H1 (cell line): ENCODE measurements around the gene QSOX2. TPM values are rescaled to one million over a fixed set of nuclear protein-coding genes. Genes with fewer than 3 reads are reported as not detected.

Source experiments
- CTCF ChIA-PET: fragments of 300-600 bp; sonication (Branson Sonifier 250); formaldehyde crosslinking; loops from one replicate; lab custom pipeline; 2021; ENCODE audit not compliant: partially characterized antibody; lab: Charles Lee
- POLR2A ChIA-PET: fragments of 300-600 bp; sonication (Branson Sonifier 250); formaldehyde crosslinking; loops from one replicate; lab custom pipeline; 2021; ENCODE audit warnings: inconsistent platforms; ENCODE audit not compliant: partially characterized antibody; lab: Charles Lee
- DNase-seq, 2 experiments: peaks; one replicate each; pipeline versions ENCODE4 v3.0.0 to v3.0.0-alpha.2; 2010 to 2022; ENCODE audit warnings: low spot score in 2 of 2, low read depth in 1 of 2, mixed read lengths in 1 of 2
- FAIRE-seq: peaks from 2 replicates; lab custom pipeline; 2011; peaks lifted over from hg19 to GRCh38; lab: Jason Lieb, UNC
- H2AFZ ChIP-seq: 2 replicates; pipeline ENCODE4 v1.8.1; 2012; ENCODE audit warnings: low read length, inconsistent platforms
- H2AK5ac ChIP-seq: 2 replicates; pipeline ENCODE4 v1.6.1; 2013; ENCODE audit warnings: low read depth, low read length
- H2BK120ac ChIP-seq: replicated peaks from 2 replicates; pipeline ENCODE3; 2013; ENCODE audit warnings: low read depth, low read length, inconsistent platforms
- H2BK12ac ChIP-seq: 2 replicates; pipeline ENCODE4 v1.6.1; 2013; ENCODE audit warnings: low read depth, low read length
- H2BK15ac ChIP-seq: 2 replicates; pipeline ENCODE4 v1.6.1; 2013; ENCODE audit warnings: low read length
- H2BK20ac ChIP-seq: 2 replicates; pipeline ENCODE4 v1.6.1; 2013; ENCODE audit warnings: low read length
- H2BK5ac ChIP-seq: 2 replicates; pipeline ENCODE4 v1.6.1; 2013; ENCODE audit warnings: low read depth, low read length
- H3K14ac ChIP-seq: 2 replicates; pipeline ENCODE4 v1.6.1; 2013; ENCODE audit warnings: inconsistent platforms; ENCODE audit not compliant: insufficient read length
- H3K18ac ChIP-seq: 2 replicates; pipeline ENCODE4 v1.6.1; 2013; ENCODE audit warnings: low read length; ENCODE audit errors: extremely low read depth
- H3K23ac ChIP-seq: 2 replicates; pipeline ENCODE4 v1.6.1; 2013; ENCODE audit warnings: inconsistent platforms; ENCODE audit not compliant: insufficient read length
- H3K23me2 ChIP-seq: 2 replicates; pipeline ENCODE4 v1.6.1; 2013; ENCODE audit warnings: low read depth, low read length
- H3K27ac ChIP-seq: 2 replicates; pipeline ENCODE4 v1.6.1; 2011; ENCODE audit warnings: low read depth, low read length, inconsistent platforms
- H3K27me3 ChIP-seq, 4 experiments: replicated peaks in 1 of 4; 1 replicate in 1 of 4; 2 replicates in 3 of 4; pipeline versions ENCODE4 v1.6.1 to v1.8.1; 2011 to 2013; ENCODE audit warnings: low read length in 3 of 4, mild to moderate bottlenecking in 3 of 4, inconsistent platforms in 2 of 4, mixed read lengths in 2 of 4, moderate library complexity in 1 of 4; ENCODE audit not compliant: control insufficient read depth in 3 of 4, insufficient read depth in 3 of 4; ENCODE audit errors: extremely low read depth in 1 of 4
- H3K36me3 ChIP-seq, 4 experiments: 2 replicates each; pipeline versions ENCODE4 v1.6.1 to v1.8.1; 2011 to 2013; ENCODE audit warnings: mild to moderate bottlenecking in 4 of 4, low read length in 3 of 4, moderate library complexity in 2 of 4, control low read depth in 1 of 4, inconsistent platforms in 1 of 4; ENCODE audit not compliant: insufficient read depth in 4 of 4, control insufficient read depth in 2 of 4
- H3K4ac ChIP-seq: replicated peaks from 2 replicates; pipeline ENCODE3; 2013; ENCODE audit warnings: low read length, low read depth, mixed read lengths, inconsistent platforms; ENCODE audit not compliant: insufficient read length
- H3K4me1 ChIP-seq, 4 experiments: replicated peaks in 1 of 4; 1 replicate in 1 of 4; 2 replicates in 3 of 4; pipeline versions ENCODE4 v1.6.1 to v1.8.1; 2011 to 2013; ENCODE audit warnings: low read length in 3 of 4, inconsistent platforms in 2 of 4, mixed read lengths in 1 of 4; ENCODE audit not compliant: insufficient read depth in 4 of 4, control insufficient read depth in 3 of 4
- H3K4me2 ChIP-seq, 2 experiments: 2 replicates each; pipeline versions ENCODE4 v1.6.1 to v1.8.1; 2011 to 2013; ENCODE audit warnings: low read depth in 2 of 2, low read length in 2 of 2, control low read depth in 1 of 2, inconsistent platforms in 1 of 2, mild to moderate bottlenecking in 1 of 2; ENCODE audit not compliant: insufficient read depth in 1 of 2
- H3K4me3 ChIP-seq, 4 experiments: fragments of 200-600, 300-600 bp in 1 of 4; sonication (generic), shearing (Covaris generic), sonication (Bioruptor Twin) in 1 of 4; 2 replicates each; pipeline versions ENCODE4 v1.5.1 to v1.8.1; 2011 to 2016; ENCODE audit warnings: low read length in 4 of 4, low read depth in 3 of 4, control low read depth in 2 of 4, inconsistent platforms in 2 of 4, mild to moderate bottlenecking in 2 of 4, mixed read lengths in 1 of 4, moderate library complexity in 1 of 4; ENCODE audit not compliant: insufficient read depth in 2 of 4; ENCODE audit errors: extremely low read depth in 1 of 4
- H3K56ac ChIP-seq: replicated peaks from 2 replicates; pipeline ENCODE3; 2013; ENCODE audit warnings: low read depth, mild to moderate bottlenecking, mixed read lengths, low read length, inconsistent platforms; ENCODE audit not compliant: insufficient read length
- H3K79me1 ChIP-seq: 2 replicates; pipeline ENCODE4 v1.6.1; 2013; ENCODE audit warnings: low read depth, low read length, control low read depth
- H3K79me2 ChIP-seq, 2 experiments: 2 replicates each; pipeline versions ENCODE4 v1.6.1 to v1.8.1; 2012 to 2013; ENCODE audit warnings: low read length in 2 of 2, mild to moderate bottlenecking in 2 of 2, inconsistent platforms in 1 of 2; ENCODE audit not compliant: insufficient read depth in 2 of 2, control insufficient read depth in 1 of 2
- H3K9ac ChIP-seq, 4 experiments: replicated peaks in 1 of 4; 1 replicate in 1 of 4; 2 replicates in 3 of 4; pipeline versions ENCODE4 v1.6.1 to v1.8.1; 2011 to 2013; ENCODE audit warnings: low read depth in 3 of 4, low read length in 3 of 4, control low read depth in 2 of 4, mild to moderate bottlenecking in 2 of 4, moderate library complexity in 2 of 4, inconsistent platforms in 1 of 4; ENCODE audit errors: extremely low read depth in 1 of 4
- H3K9me3 ChIP-seq, 2 experiments: 2 replicates each; pipeline versions ENCODE4 v1.6.1 to v1.8.1; 2012 to 2013; ENCODE audit warnings: mild to moderate bottlenecking in 2 of 2, moderate library complexity in 2 of 2, control low read depth in 1 of 2, inconsistent platforms in 1 of 2, low read depth in 1 of 2, low read length in 1 of 2, mixed read lengths in 1 of 2; ENCODE audit not compliant: insufficient read depth in 2 of 2
- H4K20me1 ChIP-seq, 2 experiments: replicated peaks in 1 of 2; 2 replicates each; pipeline versions ENCODE3 to v1.8.1; 2011 to 2013; ENCODE audit warnings: inconsistent platforms in 2 of 2, low read length in 2 of 2, mild to moderate bottlenecking in 1 of 2; ENCODE audit not compliant: insufficient read depth in 2 of 2, control insufficient read depth in 1 of 2
- H4K5ac ChIP-seq: 2 replicates; pipeline ENCODE4 v1.6.1; 2013; ENCODE audit warnings: low read length, low read depth, mixed read lengths, inconsistent platforms; ENCODE audit not compliant: insufficient read length
- H4K8ac ChIP-seq: 2 replicates; pipeline ENCODE4 v1.8.0; 2013; ENCODE audit warnings: mild to moderate bottlenecking, moderate library complexity, low read length, inconsistent platforms; ENCODE audit not compliant: insufficient read depth; ENCODE audit errors: extremely low read depth
- H4K91ac ChIP-seq: replicated peaks from 2 replicates; pipeline ENCODE3; 2013; ENCODE audit warnings: low read length, mixed read lengths, inconsistent platforms; ENCODE audit not compliant: insufficient read length
- BACH1 ChIP-seq: IDR thresholded peaks from 2 replicates; pipeline ENCODE4 v1.6.1; 2012; ENCODE audit warnings: low read length, improper control_type of control experiment
- CHD2 ChIP-seq: IDR thresholded peaks from 2 replicates; pipeline ENCODE4 v1.6.1; 2012; ENCODE audit warnings: low read length, improper control_type of control experiment
- CREB1 ChIP-seq: IDR thresholded peaks from 2 replicates; pipeline ENCODE4 v1.6.1; 2012; ENCODE audit warnings: inconsistent platforms
- CTBP2 ChIP-seq: IDR thresholded peaks from 2 replicates; pipeline ENCODE4 v1.7.0; 2011; ENCODE audit warnings: borderline replicate concordance, mild to moderate bottlenecking, moderate library complexity, mixed read lengths, low read length; ENCODE audit not compliant: insufficient read depth, insufficient read length
- FOSL1 ChIP-seq: IDR thresholded peaks from 2 replicates; pipeline ENCODE4 v1.6.1; 2011; ENCODE audit warnings: mild to moderate bottlenecking, low read depth, low read length, moderate library complexity; ENCODE audit not compliant: insufficient read depth
- HDAC2 ChIP-seq, 2 experiments: fragments of 300-600 bp in 1 of 2; sonication (generic) in 1 of 2; IDR thresholded peaks; 2 replicates each; pipeline ENCODE4 v1.6.1; 2011 to 2012; ENCODE audit warnings: low read depth in 2 of 2, low read length in 2 of 2, mild to moderate bottlenecking in 2 of 2, moderate library complexity in 2 of 2, borderline replicate concordance in 1 of 2, inconsistent platforms in 1 of 2
- KDM5A ChIP-seq: fragments of 200-600 bp; IDR thresholded peaks from 2 replicates; pipeline ENCODE4 v1.7.1; 2012; ENCODE audit warnings: mild to moderate bottlenecking, low read length, inconsistent platforms, mixed read lengths
- POU5F1 ChIP-seq: IDR thresholded peaks from 2 replicates; pipeline ENCODE4 v1.6.1; 2011; ENCODE audit warnings: low read depth, mild to moderate bottlenecking, low read length, moderate library complexity
- SIN3A ChIP-seq, 2 experiments: IDR thresholded peaks in 1 of 2; conservative IDR thresholded peaks in 1 of 2; 2 replicates each; pipeline ENCODE4 v1.6.1; 2011 to 2012; ENCODE audit warnings: low read length in 2 of 2, improper control_type of control experiment in 1 of 2, low read depth in 1 of 2, mild to moderate bottlenecking in 1 of 2
- SIRT6 ChIP-seq: IDR thresholded peaks from one replicate; pipeline ENCODE4 v1.7.1; 2012; ENCODE audit warnings: low read length, inconsistent platforms
- SIX5 ChIP-seq: IDR thresholded peaks from 2 replicates; pipeline ENCODE4 v1.6.1; 2011; ENCODE audit warnings: mild to moderate bottlenecking, low read depth, low read length
- TCF12 ChIP-seq: IDR thresholded peaks from 2 replicates; pipeline ENCODE4 v1.6.1; 2011; ENCODE audit warnings: low read depth, mild to moderate bottlenecking, low read length
- ZNF274 ChIP-seq: IDR thresholded peaks from 2 replicates; pipeline ENCODE4 v1.7.0; 2012; ENCODE audit warnings: low read length, borderline replicate concordance; ENCODE audit errors: extremely low read depth
- WGBS, 2 experiments: shearing (Covaris generic) in 1 of 2; methylation state at CpG; one replicate each; pipeline versions ENCODE4 v1.1.6 to v1.1.7; 2013 to 2015; ENCODE audit warnings: low lambda C conversion rate in 2 of 2, mixed read lengths in 2 of 2, inconsistent platforms in 1 of 2, low coverage in 1 of 2, missing lambda C conversion rate in 1 of 2; ENCODE audit not compliant: insufficient replicate concordance in 2 of 2, insufficient coverage in 1 of 2, insufficient read length in 1 of 2; ENCODE audit errors: extremely low coverage in 1 of 2, missing lambda C conversion rate in 1 of 2; 5-methylcytosine and 5-hydroxymethylcytosine counted together
- polyA plus RNA-seq, 7 experiments: library from polyadenylated mRNA; depleted of rRNA in 3 of 7; stranded (reverse) in 5 of 7; unstranded in 2 of 7; fragments of >200 nt in 5 of 7; fragments of 200-250 nt in 2 of 7; gene quantifications; 1 replicate in 5 of 7; 2 replicates in 1 of 7; 4 replicates in 1 of 7; pipeline versions ENCODE4 v1.2.1 to v1.2.3, GENCODE V29; 2011 to 2013; ENCODE audit warnings: missing spikeins in 2 of 7, mixed read lengths in 2 of 7
- total RNA-seq: library from RNA; stranded (reverse); fragmentation: NEBNext Ultra II Directional; extraction: Animal tissue kit (Norgen Biotek cat#: 25700); gene quantifications from 2 replicates; pipeline ENCODE4 v1.2.1, GENCODE V29; 2021

Gene QSOX2
- total and polyA plus RNA-seq, 2 of the 8 experiments (the other 6 are each of a cell fraction or from before 2014, with no cell fraction given): 18.0 to 28.6 TPM

- FAIRE-seq (no peak), DNase-seq (no peak)
- Histone ChIP-seq H3K4me2 (no peak overlapping the region), H4K20me1 (peaks cover 30 to 43% of the 10 kb centered on the region in 2 experiments), H3K9ac (no peak overlapping the region), H2AFZ (no peak overlapping the region), H3K27ac (no peak overlapping the region), H2BK120ac (no peak overlapping the region), H2AK5ac (no peak overlapping the region), H3K23me2 (peaks cover 6% of the 10 kb centered on the region; the same call in 1 of the 2 replicates), H3K4me3 (no peak overlapping the region), H3K14ac (no peak overlapping the region), H3K18ac (no peak overlapping the region), H3K36me3 (peaks cover 2 to 19% (median 4%) of the 10 kb centered on the region in 4 experiments; a peak in 3 of 8 replicates), H4K91ac (no peak overlapping the region), H3K4ac (no peak overlapping the region), H3K79me1 (peaks cover 4% of the 10 kb centered on the region; the same call in 1 of the 2 replicates), H3K56ac (no peak overlapping the region), H3K23ac (no peak overlapping the region), H2BK5ac (no peak overlapping the region), H3K27me3 (peaks cover 31 to 45% (median 43%) of the 10 kb centered on the region in 4 experiments), H3K79me2 (no peaks in the 10 kb centered on the region), H2BK12ac (no peak overlapping the region), H2BK15ac (no peak overlapping the region), H4K5ac (no peak overlapping the region), H3K4me1 (peaks cover 2 to 9% (median 6%) of the 10 kb centered on the region in 4 experiments; a peak in 6 of 7 replicates), H4K8ac (no peak overlapping the region), H3K9me3 (no peaks in the 10 kb centered on the region; a peak in 1 of 4 replicates), H2BK20ac (no peak overlapping the region)
- 86% methylated on average over 16 of the region's 16 CpGs; no CpG with 5 or more reads in 1 of the 2 experiments for WGBS, 2 experiments
- POLR2A ChIA-PET: interaction anchor here (1.0 to 4.0 kb wide), 3 partner anchors 10 to 28 kb away, joined by 3 to 17 read pairs (median 4); no protein-coding TSS in a partner anchor
- CTCF ChIA-PET: interaction anchor here (0.6 to 5.0 kb wide), 17 partner anchors 10 to 419 kb away, joined by 3 to 26 read pairs (median 4); no protein-coding TSS in a partner anchor
- TF ChIP-seq FOSL1: no peak
- TF ChIP-seq CTBP2: no peak
- TF ChIP-seq BACH1: no peak
- no peak for TF ChIP-seq SIX5
- TF ChIP-seq CHD2: no peak
- TF ChIP-seq SIRT6: no peak
- no peak for TF ChIP-seq SIN3A (conservative IDR thresholded peaks at IDR 0.05 in 1 of 2, IDR thresholded peaks at IDR 0.05 in 1 of 2; ENCODE audit: low read depth in 1 of 2, low read length in 2 of 2)
- TF ChIP-seq ZNF274: no peak
- no peak for TF ChIP-seq KDM5A
- TF ChIP-seq POU5F1: no peak
- TF ChIP-seq HDAC2 (IDR thresholded peaks at IDR 0.05; ENCODE audit: borderline replicate concordance in 1 of 2, low read depth in 2 of 2, low read length in 2 of 2): no peak
- TF ChIP-seq CREB1: no peak
- no peak for TF ChIP-seq TCF12
Measured at GRCh38 chr9:136206602-136207275, 38.9 kb downstream of the QSOX2 start.
